Measurements from ENCODE around the gene TBC1D22A.

Gene TBC1D22A

GRCh38 chr22:47151490-47151889, 389.0 kb downstream of the TBC1D22A start:
- no peak for DNase-seq

- no peak for DNase-seq
Observed at GRCh38 chr22:47152236-47152635, 389.8 kb downstream of the TBC1D22A start.

GRCh38 chr22:47152938-47153337, 390.5 kb downstream of the TBC1D22A start:
- no peak for DNase-seq

- no peak for DNase-seq
Observed at GRCh38 chr22:47153854-47154525, 391.5 kb downstream of the TBC1D22A start.

- no peak for DNase-seq
Observed at GRCh38 chr22:47154621-47155081, 392.2 kb downstream of the TBC1D22A start.

- DNase-seq, result no peak
Observed at GRCh38 chr22:47155131-47155885, 392.9 kb downstream of the TBC1D22A start.

- DNase-seq, result no peak
Observed at GRCh38 chr22:47155912-47156311, 393.5 kb downstream of the TBC1D22A start.

- DNase-seq, result no peak
Observed at GRCh38 chr22:47156352-47157092, 394.1 kb downstream of the TBC1D22A start.

GRCh38 chr22:47157093-47157420, 394.6 kb downstream of the TBC1D22A start:
- DNase-seq, result no peak

GRCh38 chr22:47157486-47158270, 395.2 kb downstream of the TBC1D22A start:
- no peak for DNase-seq

- no peak for DNase-seq
Observed at GRCh38 chr22:47158457-47158856, 396.0 kb downstream of the TBC1D22A start.

- DNase-seq, result no peak
Observed at GRCh38 chr22:47159592-47159991, 397.1 kb downstream of the TBC1D22A start.

GRCh38 chr22:47160141-47160541, 397.7 kb downstream of the TBC1D22A start:
- DNase-seq, result no peak

GRCh38 chr22:47160781-47161520, 398.5 kb downstream of the TBC1D22A start:
- DNase-seq, result no peak

GRCh38 chr22:47161631-47162030, 399.2 kb downstream of the TBC1D22A start:
- DNase-seq, result peak; percentile 51

- no peak for DNase-seq
Observed at GRCh38 chr22:47162865-47163264, 400.4 kb downstream of the TBC1D22A start.

- DNase-seq, result no peak
Observed at GRCh38 chr22:47163481-47163855, 401.0 kb downstream of the TBC1D22A start.

GRCh38 chr22:47163856-47164513, 401.5 kb downstream of the TBC1D22A start:
- DNase-seq, result no peak

GRCh38 chr22:47164514-47165337, 402.3 kb downstream of the TBC1D22A start:
- DNase-seq, result no peak

- peak; percentile 42 for DNase-seq
Observed at GRCh38 chr22:47165338-47166032, 403.0 kb downstream of the TBC1D22A start.
